Measurements from ENCODE around the gene UBL4A. TPM values are rescaled to one million over a fixed set of nuclear protein-coding genes. Genes with fewer than 3 reads are reported as not detected.

The UBL4A gene
- total and polyA plus RNA-seq, 2 of the 13 experiments (the other 11 are each of a cell fraction or from before 2014, with no cell fraction given) = 16.8 to 25.5 TPM

DNA sequence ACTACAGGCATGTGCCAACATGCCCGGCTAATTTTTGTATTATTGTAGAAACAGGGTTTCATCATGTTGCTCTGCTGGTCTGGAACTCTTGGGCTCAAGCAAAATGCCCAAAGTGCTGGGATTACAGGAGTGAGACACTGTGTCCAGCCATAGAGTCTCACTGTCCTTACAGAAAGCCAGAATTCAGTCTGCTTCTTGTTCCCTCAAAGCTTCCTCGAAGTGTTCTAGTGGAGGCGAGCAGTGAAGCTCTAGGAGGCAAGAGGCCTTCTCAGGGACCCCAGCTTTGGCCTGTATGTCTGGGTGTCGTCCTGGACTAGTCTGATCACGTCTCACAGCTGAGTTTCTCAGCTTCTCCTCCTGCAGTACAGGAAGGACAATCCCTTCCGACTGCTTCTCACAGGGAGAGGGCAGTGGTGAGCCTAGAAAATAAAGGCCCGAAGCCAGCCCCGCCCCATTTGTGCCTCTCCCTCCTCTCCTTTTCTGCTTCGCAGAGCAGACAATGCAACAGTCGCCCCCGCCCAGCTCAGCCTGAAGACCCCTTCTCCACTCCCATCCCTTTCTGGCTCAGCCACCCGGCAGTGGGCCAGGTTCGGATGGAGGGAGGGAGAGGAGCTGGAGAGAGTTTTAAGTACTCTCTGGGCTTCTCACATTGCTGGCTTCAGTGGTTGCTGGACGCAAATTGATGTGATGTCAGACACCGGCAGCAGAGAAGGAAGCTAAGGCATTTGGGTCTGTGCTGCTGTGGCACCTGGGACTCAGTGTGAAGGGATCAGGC lies 40.7 kb upstream of the UBL4A start (continued):
- TF ChIP-seq, protein P1, sequence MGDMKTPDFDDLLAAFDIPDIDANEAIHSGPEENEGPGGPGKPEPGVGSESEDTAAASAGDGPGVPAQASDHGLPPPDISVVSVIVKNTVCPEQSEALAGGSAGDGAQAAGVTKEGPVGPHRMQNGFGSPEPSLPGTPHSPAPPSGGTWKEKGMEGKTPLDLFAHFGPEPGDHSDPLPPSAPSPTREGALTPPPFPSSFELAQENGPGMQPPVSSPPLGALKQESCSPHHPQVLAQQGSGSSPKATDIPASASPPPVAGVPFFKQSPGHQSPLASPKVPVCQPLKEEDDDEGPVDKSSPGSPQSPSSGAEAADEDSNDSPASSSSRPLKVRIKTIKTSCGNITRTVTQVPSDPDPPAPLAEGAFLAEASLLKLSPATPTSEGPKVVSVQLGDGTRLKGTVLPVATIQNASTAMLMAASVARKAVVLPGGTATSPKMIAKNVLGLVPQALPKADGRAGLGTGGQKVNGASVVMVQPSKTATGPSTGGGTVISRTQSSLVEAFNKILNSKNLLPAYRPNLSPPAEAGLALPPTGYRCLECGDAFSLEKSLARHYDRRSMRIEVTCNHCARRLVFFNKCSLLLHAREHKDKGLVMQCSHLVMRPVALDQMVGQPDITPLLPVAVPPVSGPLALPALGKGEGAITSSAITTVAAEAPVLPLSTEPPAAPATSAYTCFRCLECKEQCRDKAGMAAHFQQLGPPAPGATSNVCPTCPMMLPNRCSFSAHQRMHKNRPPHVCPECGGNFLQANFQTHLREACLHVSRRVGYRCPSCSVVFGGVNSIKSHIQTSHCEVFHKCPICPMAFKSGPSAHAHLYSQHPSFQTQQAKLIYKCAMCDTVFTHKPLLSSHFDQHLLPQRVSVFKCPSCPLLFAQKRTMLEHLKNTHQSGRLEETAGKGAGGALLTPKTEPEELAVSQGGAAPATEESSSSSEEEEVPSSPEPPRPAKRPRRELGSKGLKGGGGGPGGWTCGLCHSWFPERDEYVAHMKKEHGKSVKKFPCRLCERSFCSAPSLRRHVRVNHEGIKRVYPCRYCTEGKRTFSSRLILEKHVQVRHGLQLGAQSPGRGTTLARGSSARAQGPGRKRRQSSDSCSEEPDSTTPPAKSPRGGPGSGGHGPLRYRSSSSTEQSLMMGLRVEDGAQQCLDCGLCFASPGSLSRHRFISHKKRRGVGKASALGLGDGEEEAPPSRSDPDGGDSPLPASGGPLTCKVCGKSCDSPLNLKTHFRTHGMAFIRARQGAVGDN (CRISPR knock-in tag; IDR thresholded peaks at IDR 0.05) = peak; percentile 65
- TF ChIP-seq ZNF556 (CRISPR knock-in tag; IDR thresholded peaks at IDR 0.05; ENCODE audit: borderline replicate concordance) = no peak
- TF ChIP-seq, protein P2, sequence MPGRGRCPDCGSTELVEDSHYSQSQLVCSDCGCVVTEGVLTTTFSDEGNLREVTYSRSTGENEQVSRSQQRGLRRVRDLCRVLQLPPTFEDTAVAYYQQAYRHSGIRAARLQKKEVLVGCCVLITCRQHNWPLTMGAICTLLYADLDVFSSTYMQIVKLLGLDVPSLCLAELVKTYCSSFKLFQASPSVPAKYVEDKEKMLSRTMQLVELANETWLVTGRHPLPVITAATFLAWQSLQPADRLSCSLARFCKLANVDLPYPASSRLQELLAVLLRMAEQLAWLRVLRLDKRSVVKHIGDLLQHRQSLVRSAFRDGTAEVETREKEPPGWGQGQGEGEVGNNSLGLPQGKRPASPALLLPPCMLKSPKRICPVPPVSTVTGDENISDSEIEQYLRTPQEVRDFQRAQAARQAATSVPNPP (CRISPR knock-in tag; IDR thresholded peaks at IDR 0.05) = no peak
- no peak for TF ChIP-seq ZNF446 (CRISPR knock-in tag; IDR thresholded peaks at IDR 0.05)
- TF ChIP-seq, protein P3, sequence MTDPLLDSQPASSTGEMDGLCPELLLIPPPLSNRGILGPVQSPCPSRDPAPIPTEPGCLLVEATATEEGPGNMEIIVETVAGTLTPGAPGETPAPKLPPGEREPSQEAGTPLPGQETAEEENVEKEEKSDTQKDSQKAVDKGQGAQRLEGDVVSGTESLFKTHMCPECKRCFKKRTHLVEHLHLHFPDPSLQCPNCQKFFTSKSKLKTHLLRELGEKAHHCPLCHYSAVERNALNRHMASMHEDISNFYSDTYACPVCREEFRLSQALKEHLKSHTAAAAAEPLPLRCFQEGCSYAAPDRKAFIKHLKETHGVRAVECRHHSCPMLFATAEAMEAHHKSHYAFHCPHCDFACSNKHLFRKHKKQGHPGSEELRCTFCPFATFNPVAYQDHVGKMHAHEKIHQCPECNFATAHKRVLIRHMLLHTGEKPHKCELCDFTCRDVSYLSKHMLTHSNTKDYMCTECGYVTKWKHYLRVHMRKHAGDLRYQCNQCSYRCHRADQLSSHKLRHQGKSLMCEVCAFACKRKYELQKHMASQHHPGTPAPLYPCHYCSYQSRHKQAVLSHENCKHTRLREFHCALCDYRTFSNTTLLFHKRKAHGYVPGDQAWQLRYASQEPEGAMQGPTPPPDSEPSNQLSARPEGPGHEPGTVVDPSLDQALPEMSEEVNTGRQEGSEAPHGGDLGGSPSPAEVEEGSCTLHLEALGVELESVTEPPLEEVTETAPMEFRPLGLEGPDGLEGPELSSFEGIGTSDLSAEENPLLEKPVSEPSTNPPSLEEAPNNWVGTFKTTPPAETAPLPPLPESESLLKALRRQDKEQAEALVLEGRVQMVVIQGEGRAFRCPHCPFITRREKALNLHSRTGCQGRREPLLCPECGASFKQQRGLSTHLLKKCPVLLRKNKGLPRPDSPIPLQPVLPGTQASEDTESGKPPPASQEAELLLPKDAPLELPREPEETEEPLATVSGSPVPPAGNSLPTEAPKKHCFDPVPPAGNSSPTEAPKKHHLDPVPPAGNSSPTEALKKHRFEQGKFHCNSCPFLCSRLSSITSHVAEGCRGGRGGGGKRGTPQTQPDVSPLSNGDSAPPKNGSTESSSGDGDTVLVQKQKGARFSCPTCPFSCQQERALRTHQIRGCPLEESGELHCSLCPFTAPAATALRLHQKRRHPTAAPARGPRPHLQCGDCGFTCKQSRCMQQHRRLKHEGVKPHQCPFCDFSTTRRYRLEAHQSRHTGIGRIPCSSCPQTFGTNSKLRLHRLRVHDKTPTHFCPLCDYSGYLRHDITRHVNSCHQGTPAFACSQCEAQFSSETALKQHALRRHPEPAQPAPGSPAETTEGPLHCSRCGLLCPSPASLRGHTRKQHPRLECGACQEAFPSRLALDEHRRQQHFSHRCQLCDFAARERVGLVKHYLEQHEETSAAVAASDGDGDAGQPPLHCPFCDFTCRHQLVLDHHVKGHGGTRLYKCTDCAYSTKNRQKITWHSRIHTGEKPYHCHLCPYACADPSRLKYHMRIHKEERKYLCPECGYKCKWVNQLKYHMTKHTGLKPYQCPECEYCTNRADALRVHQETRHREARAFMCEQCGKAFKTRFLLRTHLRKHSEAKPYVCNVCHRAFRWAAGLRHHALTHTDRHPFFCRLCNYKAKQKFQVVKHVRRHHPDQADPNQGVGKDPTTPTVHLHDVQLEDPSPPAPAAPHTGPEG (CRISPR knock-in tag; IDR thresholded peaks at IDR 0.05) = no peak
- peak; percentile 27 for TF ChIP-seq XRCC5 (optimal IDR thresholded peaks at IDR 0.05; ENCODE audit: low read length)
- no peak for TF ChIP-seq MATR3 (CRISPR knock-in tag; IDR thresholded peaks at IDR 0.05)
- TF ChIP-seq ZNF33A (CRISPR knock-in tag; IDR thresholded peaks at IDR 0.05; ENCODE audit: borderline replicate concordance) = no peak
- no peak for TF ChIP-seq AKAP8 (CRISPR knock-in tag; IDR thresholded peaks at IDR 0.05)
- TF ChIP-seq HDAC1 (CRISPR knock-in tag; IDR thresholded peaks at IDR 0.05) = no peak
- TF ChIP-seq, protein P4, sequence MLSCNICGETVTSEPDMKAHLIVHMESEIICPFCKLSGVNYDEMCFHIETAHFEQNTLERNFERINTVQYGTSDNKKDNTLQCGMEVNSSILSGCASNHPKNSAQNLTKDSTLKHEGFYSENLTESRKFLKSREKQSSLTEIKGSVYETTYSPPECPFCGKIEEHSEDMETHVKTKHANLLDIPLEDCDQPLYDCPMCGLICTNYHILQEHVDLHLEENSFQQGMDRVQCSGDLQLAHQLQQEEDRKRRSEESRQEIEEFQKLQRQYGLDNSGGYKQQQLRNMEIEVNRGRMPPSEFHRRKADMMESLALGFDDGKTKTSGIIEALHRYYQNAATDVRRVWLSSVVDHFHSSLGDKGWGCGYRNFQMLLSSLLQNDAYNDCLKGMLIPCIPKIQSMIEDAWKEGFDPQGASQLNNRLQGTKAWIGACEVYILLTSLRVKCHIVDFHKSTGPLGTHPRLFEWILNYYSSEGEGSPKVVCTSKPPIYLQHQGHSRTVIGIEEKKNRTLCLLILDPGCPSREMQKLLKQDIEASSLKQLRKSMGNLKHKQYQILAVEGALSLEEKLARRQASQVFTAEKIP (CRISPR knock-in tag; IDR thresholded peaks at IDR 0.05; ENCODE audit: borderline replicate concordance) = no peak
